ENCODE results near the gene SPOP.

SPOP gene

DNA sequence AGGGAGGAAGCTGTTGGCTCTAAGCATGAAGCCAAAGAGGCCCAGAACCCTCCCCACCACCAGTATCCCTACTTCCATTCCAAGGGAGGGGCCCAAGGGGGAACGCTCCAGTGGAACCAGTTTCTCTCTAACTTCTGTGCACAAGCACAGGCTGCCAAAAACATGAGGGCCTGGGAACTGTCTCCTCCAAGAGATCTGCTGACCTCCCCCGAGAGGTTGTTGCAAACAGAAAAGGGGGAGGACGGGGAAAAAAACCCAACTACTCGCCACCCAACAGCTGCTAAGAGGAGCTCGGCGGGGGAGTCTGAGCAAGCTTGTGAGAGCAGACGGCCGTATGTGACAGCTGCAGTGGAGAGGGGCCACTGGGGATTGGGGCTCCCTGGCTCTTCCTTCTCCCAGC, 45.5 kb upstream of the SPOP start:
- Histone ChIP-seq H3K36me3 (ENCODE audit: insufficient read depth, low read length) (peaks cover 77% of the 10 kb centered on the region), H3K27ac (ENCODE audit: low read length) (peak overlapping the region; percentile 56), H3K4me2 (ENCODE audit: insufficient read depth, low read length) (no peak overlapping the region), H3K9ac (ENCODE audit: low read depth, low read length) (peak overlapping the region; percentile 21; the same call in 1 of the 2 replicates), H3K9me3 (ENCODE audit: insufficient read depth, low read length, severe bottlenecking) (no peaks in the 10 kb centered on the region), H3K4me1 (ENCODE audit: insufficient read depth, low read length) (peaks cover 7% of the 10 kb centered on the region; the same call in 1 of the 2 replicates), H3K79me2 (ENCODE audit: insufficient read depth, low read length) (peaks cover 11% of the 10 kb centered on the region), H2AFZ (ENCODE audit: low read depth, low read length) (no peak overlapping the region), H4K20me1 (ENCODE audit: insufficient read depth, low read length) (peaks cover 12% of the 10 kb centered on the region; the same call in 1 of the 2 replicates), H3K27me3 (ENCODE audit: insufficient read depth, low read length, poor library complexity) (no peaks in the 10 kb centered on the region), H3K4me3 (ENCODE audit: low read depth in 1 of 2, low read length in 2 of 2) (no peak overlapping the region)
- ATAC-seq (ENCODE audit: insufficient read depth, low read depth) (no peak), DNase-seq (no peak)
- TF ChIP-seq EZH2 (IDR thresholded peaks at IDR 0.05; ENCODE audit: borderline replicate concordance, low read depth, low read length, severe bottlenecking) = no peak
- TF ChIP-seq, protein P1, sequence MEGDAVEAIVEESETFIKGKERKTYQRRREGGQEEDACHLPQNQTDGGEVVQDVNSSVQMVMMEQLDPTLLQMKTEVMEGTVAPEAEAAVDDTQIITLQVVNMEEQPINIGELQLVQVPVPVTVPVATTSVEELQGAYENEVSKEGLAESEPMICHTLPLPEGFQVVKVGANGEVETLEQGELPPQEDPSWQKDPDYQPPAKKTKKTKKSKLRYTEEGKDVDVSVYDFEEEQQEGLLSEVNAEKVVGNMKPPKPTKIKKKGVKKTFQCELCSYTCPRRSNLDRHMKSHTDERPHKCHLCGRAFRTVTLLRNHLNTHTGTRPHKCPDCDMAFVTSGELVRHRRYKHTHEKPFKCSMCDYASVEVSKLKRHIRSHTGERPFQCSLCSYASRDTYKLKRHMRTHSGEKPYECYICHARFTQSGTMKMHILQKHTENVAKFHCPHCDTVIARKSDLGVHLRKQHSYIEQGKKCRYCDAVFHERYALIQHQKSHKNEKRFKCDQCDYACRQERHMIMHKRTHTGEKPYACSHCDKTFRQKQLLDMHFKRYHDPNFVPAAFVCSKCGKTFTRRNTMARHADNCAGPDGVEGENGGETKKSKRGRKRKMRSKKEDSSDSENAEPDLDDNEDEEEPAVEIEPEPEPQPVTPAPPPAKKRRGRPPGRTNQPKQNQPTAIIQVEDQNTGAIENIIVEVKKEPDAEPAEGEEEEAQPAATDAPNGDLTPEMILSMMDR (IDR thresholded peaks at IDR 0.05; ENCODE audit: borderline replicate concordance, extremely low read depth, low read length, poor library complexity, severe bottlenecking) = no peak

DNA sequence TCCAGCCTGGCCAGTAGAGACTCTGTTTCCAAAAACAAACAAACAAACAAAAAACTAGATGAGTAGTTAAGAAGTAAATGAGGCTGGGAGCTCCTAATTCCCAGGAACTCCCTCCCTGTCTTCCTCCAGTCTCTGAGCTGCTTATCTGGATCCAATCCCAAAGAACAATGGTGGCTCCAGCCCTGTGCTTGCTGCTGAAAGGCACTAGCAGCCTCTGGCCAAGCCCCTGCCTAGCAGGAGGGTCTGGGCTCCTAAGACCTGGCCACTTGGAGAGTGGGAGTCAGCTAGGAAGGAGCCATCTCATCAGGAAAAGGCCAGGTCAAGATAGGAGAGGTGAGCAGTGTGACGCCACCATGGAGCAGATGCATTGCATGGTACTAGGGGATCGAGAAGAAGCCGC, 44.2 kb upstream of the SPOP start:
- no peak overlapping the region for H2AFZ ChIP-seq (ENCODE audit: low read depth, low read length)
- peaks cover 82% of the 10 kb centered on the region for H3K36me3 ChIP-seq (ENCODE audit: insufficient read depth, low read length)
- 0 out of 2 replicates have a peak overlapping the region, but pooled peaks have one; percentile 36 for H3K27ac ChIP-seq (ENCODE audit: low read length)
- H3K4me3 ChIP-seq (ENCODE audit: low read depth in 1 of 2, low read length in 2 of 2) = no peak overlapping the region
- H3K79me2 ChIP-seq (ENCODE audit: insufficient read depth, low read length) = peaks cover 5% of the 10 kb centered on the region
- peaks cover 12% of the 10 kb centered on the region; the same call in 1 of the 2 replicates for H4K20me1 ChIP-seq (ENCODE audit: insufficient read depth, low read length)
- TF ChIP-seq EZH2 (IDR thresholded peaks at IDR 0.05; ENCODE audit: borderline replicate concordance, low read depth, low read length, severe bottlenecking) = no peak
- TF ChIP-seq, protein P1 (IDR thresholded peaks at IDR 0.05; ENCODE audit: borderline replicate concordance, extremely low read depth, low read length, poor library complexity, severe bottlenecking) = no peak
- no peak for DNase-seq
- ATAC-seq (ENCODE audit: insufficient read depth, low read depth) = no peak
- peaks cover 7% of the 10 kb centered on the region; the same call in 1 of the 2 replicates for H3K4me1 ChIP-seq (ENCODE audit: insufficient read depth, low read length)
- H3K4me2 ChIP-seq (ENCODE audit: insufficient read depth, low read length) = no peak overlapping the region
- H3K27me3 ChIP-seq (ENCODE audit: insufficient read depth, low read length, poor library complexity) = no peaks in the 10 kb centered on the region
- no peaks in the 10 kb centered on the region for H3K9me3 ChIP-seq (ENCODE audit: insufficient read depth, low read length, severe bottlenecking)
- H3K9ac ChIP-seq (ENCODE audit: low read depth, low read length) = no peak overlapping the region

GRCh38 chr17:49717371-49717861, 39.5 kb upstream of the SPOP start:
- ATAC-seq (ENCODE audit: insufficient read depth, low read depth) = no peak
- Histone ChIP-seq H3K36me3 (ENCODE audit: insufficient read depth, low read length) (peaks cover 81% of the 10 kb centered on the region), H3K9ac (ENCODE audit: low read depth, low read length) (no peak overlapping the region), H3K4me1 (ENCODE audit: insufficient read depth, low read length) (no peaks in the 10 kb centered on the region), H3K79me2 (ENCODE audit: insufficient read depth, low read length) (no peaks in the 10 kb centered on the region), H3K4me2 (ENCODE audit: insufficient read depth, low read length) (no peak overlapping the region), H2AFZ (ENCODE audit: low read depth, low read length) (no peak overlapping the region), H3K4me3 (ENCODE audit: low read depth in 1 of 2, low read length in 2 of 2) (no peak overlapping the region), H3K27me3 (ENCODE audit: insufficient read depth, low read length, poor library complexity) (no peaks in the 10 kb centered on the region), H4K20me1 (ENCODE audit: insufficient read depth, low read length) (0 out of 2 replicates have a peak, but pooled peaks cover 4% of the 10 kb centered on the region), H3K27ac (ENCODE audit: low read length) (no peak overlapping the region), H3K9me3 (ENCODE audit: insufficient read depth, low read length, severe bottlenecking) (no peaks in the 10 kb centered on the region)
- TF ChIP-seq, protein P1 (IDR thresholded peaks at IDR 0.05; ENCODE audit: borderline replicate concordance, extremely low read depth, low read length, poor library complexity, severe bottlenecking) = no peak
- no peak for TF ChIP-seq EZH2 (IDR thresholded peaks at IDR 0.05; ENCODE audit: borderline replicate concordance, low read depth, low read length, severe bottlenecking)
- no peak for DNase-seq
